OCI-LY7 (cell line): ENCODE results near the gene FAM162A.
"Not testable (repeated sequence)": the region's sequence is repeated elsewhere in the genome, so short reads cannot be mapped to it uniquely, and the experiment has no call there.

ENCODE experiments used
- CTCF ChIP-seq: fragments of 200-600 bp; sonication (generic); conservative IDR thresholded peaks from 2 replicates; pipeline ENCODE4 v1.5.1; 2014; ENCODE audit warnings: mild to moderate bottlenecking, antibody characterized with exemption, low read length, moderate library complexity, mixed read lengths
- EZH2phosphoT487 ChIP-seq: fragments of 200-600 bp; sonication (generic); IDR thresholded peaks from 2 replicates; pipeline ENCODE4 v1.6.1; 2018; ENCODE audit warnings: low read depth, borderline replicate concordance, mild to moderate bottlenecking, mixed run types, antibody characterized with exemption, low read length, moderate library complexity, mixed read lengths

GRCh38 chr3:122448218-122448617 is 64.2 kb downstream of the FAM162A start:
- not testable (repeated sequence) for TF ChIP-seq EZH2phosphoT487, CTCF
